Measurements from ENCODE around the gene SLC12A7. TPM values are rescaled to one million over a fixed set of nuclear protein-coding genes. Genes with fewer than 3 reads are reported as not detected.

SLC12A7 gene
- total and polyA plus RNA-seq, 7 experiments from 2014 or later = 6.4 to 101 (median 61.9) TPM

- peak overlapping the region in 9 of 10 donors; percentile 42 to 85 (median 63) for H3K4me3 Mint-ChIP-seq
- H3K27ac ChIP-seq (ENCODE audit: low read depth, low read length) = no peak overlapping the region
- H3K27ac Mint-ChIP-seq = peak overlapping the region in 1 of 9 donors; percentile 86
- H3K27me3 Mint-ChIP-seq = peaks cover 35 to 62% (median 42%) of the 10 kb centered on the region in 5 donors
- H3K9me3 ChIP-seq (ENCODE audit: control insufficient read depth in 2 of 3, low read length in 3 of 3) = no peaks in the 10 kb centered on the region
- POLR2A ChIA-PET = no interaction called here
- H3K4me1 Mint-ChIP-seq = peaks cover 17 to 47% (median 29%) of the 10 kb centered on the region in 7 donors
- peaks cover 0 to 10% of the 10 kb centered on the region in 2 donors for H3K27me3 ChIP-seq (ENCODE audit: control insufficient read depth in 2 of 2, insufficient read depth in 2 of 2, low read length in 2 of 2)
- peaks cover 6 to 35% of the 10 kb centered on the region in 2 donors for H3K4me1 ChIP-seq (ENCODE audit: control insufficient read depth in 2 of 2, insufficient read depth in 2 of 2, low read length in 2 of 2)
- no peaks in the 10 kb centered on the region for H3K9me3 Mint-ChIP-seq
- H3K4me3 ChIP-seq (ENCODE audit: low read length) = no peak overlapping the region
- intact Hi-C loops (cut with micrococcal nuclease) = loop anchor here (5.0 kb wide), 1 partner anchor 46 kb away; no protein-coding TSS in a partner anchor
- ATAC-seq (no peak), DNase-seq (peak in 1 of 9 donors; percentile 20)
- no peaks in the 10 kb centered on the region for H3K36me3 Mint-ChIP-seq
- no peaks in the 10 kb centered on the region for H3K36me3 ChIP-seq (ENCODE audit: control insufficient read depth in 2 of 3, insufficient read depth in 3 of 3, low read length in 3 of 3)
- CTCF ChIA-PET = interaction anchor here (0.6 to 1.7 kb wide), 3 partner anchors 9 to 133 kb away, joined by 3 to 7 read pairs (median 4); no protein-coding TSS in a partner anchor
Measured at GRCh38 chr5:1007681-1008450, 104.0 kb downstream of the SLC12A7 start.

DNA sequence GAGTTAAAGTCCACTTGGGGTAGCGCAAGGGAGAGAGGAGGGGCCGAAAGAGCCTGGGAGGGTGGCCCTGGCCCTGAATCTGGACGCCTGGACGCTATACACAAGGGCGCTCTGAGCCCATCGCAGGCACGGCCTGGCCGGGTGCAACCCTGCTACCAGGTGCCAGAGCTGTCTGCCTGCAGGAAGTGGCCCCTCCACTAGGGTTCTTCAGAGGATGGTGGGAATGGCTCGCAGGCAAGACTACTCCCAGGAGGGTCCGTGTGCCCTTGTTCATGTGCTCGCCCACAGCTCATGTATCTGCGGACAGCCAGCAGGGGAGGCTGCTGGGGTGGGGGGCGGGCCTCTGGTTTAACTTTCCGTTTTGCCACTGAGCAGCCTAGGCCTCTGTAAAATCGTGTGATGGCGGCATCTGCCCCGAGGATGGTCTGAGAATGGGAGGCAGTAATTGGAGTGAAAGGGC, 104.6 kb downstream of the SLC12A7 start:
- ChIA-PET CTCF (interaction anchor here (1.7 kb wide), 1 partner anchor 133 kb away, joined by 7 read pairs; no protein-coding TSS in a partner anchor), POLR2A (interaction anchor here (1.1 kb wide), 1 partner anchor 21 kb away, joined by 3 read pairs; no protein-coding TSS in a partner anchor)
- H3K4me1 ChIP-seq (ENCODE audit: control insufficient read depth in 2 of 2, insufficient read depth in 2 of 2, low read length in 2 of 2) = peaks cover 6 to 35% of the 10 kb centered on the region in 2 donors
- ATAC-seq (no peak), DNase-seq (peak in 1 of 9 donors; percentile 16)
- no peak overlapping the region for H3K27ac ChIP-seq (ENCODE audit: low read depth, low read length)
- intact Hi-C loops (cut with micrococcal nuclease) = loop anchor here (5.0 kb wide), 1 partner anchor 45 kb away; no protein-coding TSS in a partner anchor
- no peak overlapping the region for H3K4me3 ChIP-seq (ENCODE audit: low read length)
- Mint-ChIP-seq H3K36me3 (no peaks in the 10 kb centered on the region), H3K9me3 (no peaks in the 10 kb centered on the region), H3K4me3 (peak overlapping the region in 6 of 10 donors; percentile 32 to 82 (median 56)), H3K27me3 (peaks cover 35 to 62% (median 42%) of the 10 kb centered on the region in 5 donors), H3K27ac (peak overlapping the region in 1 of 9 donors; percentile 83), H3K4me1 (peaks cover 17 to 47% (median 29%) of the 10 kb centered on the region in 7 donors)
- H3K36me3 ChIP-seq (ENCODE audit: control insufficient read depth in 2 of 3, insufficient read depth in 3 of 3, low read length in 3 of 3) = no peaks in the 10 kb centered on the region
- H3K9me3 ChIP-seq (ENCODE audit: control insufficient read depth in 2 of 3, low read length in 3 of 3) = no peaks in the 10 kb centered on the region
- H3K27me3 ChIP-seq (ENCODE audit: control insufficient read depth in 2 of 2, insufficient read depth in 2 of 2, low read length in 2 of 2) = peaks cover 0 to 10% of the 10 kb centered on the region in 2 donors

- no peak overlapping the region for H3K4me3 ChIP-seq (ENCODE audit: low read length)
- H3K9me3 ChIP-seq (ENCODE audit: control insufficient read depth in 2 of 3, low read length in 3 of 3) = no peaks in the 10 kb centered on the region
- ChIA-PET CTCF (no interaction called here), POLR2A (interaction anchor here (1.1 kb wide), 1 partner anchor 22 kb away, joined by 3 read pairs; no protein-coding TSS in a partner anchor)
- no peak for ATAC-seq
- H3K4me3 Mint-ChIP-seq = peak overlapping the region in 7 of 10 donors; percentile 20 to 82 (median 61)
- H3K27ac Mint-ChIP-seq = no peak overlapping the region
- no peaks in the 10 kb centered on the region for H3K36me3 Mint-ChIP-seq
- H3K27ac ChIP-seq (ENCODE audit: low read depth, low read length) = no peak overlapping the region
- H3K27me3 ChIP-seq (ENCODE audit: control insufficient read depth in 2 of 2, insufficient read depth in 2 of 2, low read length in 2 of 2) = peaks cover 0 to 10% of the 10 kb centered on the region in 2 donors
- H3K27me3 Mint-ChIP-seq = peaks cover 32 to 65% (median 37%) of the 10 kb centered on the region in 5 donors
- DNase-seq = peak in 1 of 9 donors; percentile 21
- H3K4me1 Mint-ChIP-seq = peaks cover 17 to 47% (median 32%) of the 10 kb centered on the region in 7 donors
- peaks cover 6 to 35% of the 10 kb centered on the region in 2 donors for H3K4me1 ChIP-seq (ENCODE audit: control insufficient read depth in 2 of 2, insufficient read depth in 2 of 2, low read length in 2 of 2)
- no peaks in the 10 kb centered on the region for H3K9me3 Mint-ChIP-seq
- intact Hi-C loops (cut with micrococcal nuclease) = loop anchor here (5.0 kb wide), 1 partner anchor 44 kb away; no protein-coding TSS in a partner anchor
- no peaks in the 10 kb centered on the region for H3K36me3 ChIP-seq (ENCODE audit: control insufficient read depth in 2 of 3, insufficient read depth in 3 of 3, low read length in 3 of 3)
Measured at GRCh38 chr5:1006656-1007071, 105.2 kb downstream of the SLC12A7 start.

DNA sequence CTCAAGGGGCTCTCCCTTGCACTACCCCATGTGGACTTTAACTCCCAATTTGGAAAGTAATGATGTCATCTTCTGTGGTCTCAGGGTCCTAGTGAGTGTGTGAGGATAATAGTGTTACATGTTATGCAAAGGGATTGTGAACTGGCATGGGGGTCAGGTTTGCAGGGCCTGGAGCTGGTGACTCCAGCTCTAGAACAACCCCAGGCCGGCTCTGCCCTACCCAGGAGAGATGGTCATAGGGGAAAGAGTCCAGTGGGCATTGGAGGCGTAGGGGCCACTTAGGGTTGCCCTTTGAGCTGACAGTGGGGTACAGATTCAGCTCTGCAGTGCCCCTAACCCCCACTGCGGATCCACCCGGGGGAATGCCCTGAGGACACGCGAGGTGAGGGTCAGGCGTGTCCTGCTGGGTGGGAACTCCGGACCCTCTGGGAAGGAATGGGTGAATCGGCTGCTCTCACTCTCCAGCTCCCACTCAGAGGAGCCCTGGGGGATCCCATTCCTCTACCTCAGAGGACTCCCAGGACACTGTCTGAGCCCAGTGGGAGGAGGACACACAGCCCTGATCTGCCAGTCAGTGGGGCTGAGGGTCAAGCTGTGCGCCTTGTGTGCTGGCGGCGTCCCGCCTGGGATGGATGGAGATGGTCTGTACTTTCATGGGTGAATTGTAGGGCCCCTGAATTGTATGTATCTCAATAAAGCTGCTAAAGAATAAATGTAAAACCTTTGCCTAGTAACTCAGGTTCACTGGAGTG, 105.8 kb downstream of the SLC12A7 start:
- Histone ChIP-seq H3K9me3 (ENCODE audit: control insufficient read depth in 2 of 3, low read length in 3 of 3) (no peaks in the 10 kb centered on the region), H3K4me1 (ENCODE audit: control insufficient read depth in 2 of 2, insufficient read depth in 2 of 2, low read length in 2 of 2) (peaks cover 6 to 35% of the 10 kb centered on the region in 2 donors), H3K36me3 (ENCODE audit: control insufficient read depth in 2 of 3, insufficient read depth in 3 of 3, low read length in 3 of 3) (no peaks in the 10 kb centered on the region), H3K4me3 (ENCODE audit: low read length) (no peak overlapping the region), H3K27me3 (ENCODE audit: control insufficient read depth in 2 of 2, insufficient read depth in 2 of 2, low read length in 2 of 2) (peaks cover 0 to 10% of the 10 kb centered on the region in 2 donors), H3K27ac (ENCODE audit: low read depth, low read length) (no peak overlapping the region)
- ATAC-seq = no peak
- ChIA-PET CTCF (interaction anchor here (1.0 kb wide), 1 partner anchor 10 kb away, joined by 3 read pairs; no protein-coding TSS in a partner anchor), POLR2A (interaction anchor here (1.1 kb wide), 1 partner anchor 23 kb away, joined by 3 read pairs; no protein-coding TSS in a partner anchor)
- Mint-ChIP-seq H3K27ac (no peak overlapping the region), H3K9me3 (no peaks in the 10 kb centered on the region), H3K36me3 (no peaks in the 10 kb centered on the region), H3K27me3 (peaks cover 26 to 61% (median 31%) of the 10 kb centered on the region in 5 donors), H3K4me1 (peaks cover 12 to 44% (median 29%) of the 10 kb centered on the region in 7 donors), H3K4me3 (peak overlapping the region; percentile 32 to 82 (median 71))
- intact Hi-C loops (cut with micrococcal nuclease) = loop anchor here (2.0 to 5.0 kb wide), 2 partner anchors 44 to 135 kb away; no protein-coding TSS in a partner anchor
- peak in 1 of 9 donors; percentile 20 for DNase-seq

DNA sequence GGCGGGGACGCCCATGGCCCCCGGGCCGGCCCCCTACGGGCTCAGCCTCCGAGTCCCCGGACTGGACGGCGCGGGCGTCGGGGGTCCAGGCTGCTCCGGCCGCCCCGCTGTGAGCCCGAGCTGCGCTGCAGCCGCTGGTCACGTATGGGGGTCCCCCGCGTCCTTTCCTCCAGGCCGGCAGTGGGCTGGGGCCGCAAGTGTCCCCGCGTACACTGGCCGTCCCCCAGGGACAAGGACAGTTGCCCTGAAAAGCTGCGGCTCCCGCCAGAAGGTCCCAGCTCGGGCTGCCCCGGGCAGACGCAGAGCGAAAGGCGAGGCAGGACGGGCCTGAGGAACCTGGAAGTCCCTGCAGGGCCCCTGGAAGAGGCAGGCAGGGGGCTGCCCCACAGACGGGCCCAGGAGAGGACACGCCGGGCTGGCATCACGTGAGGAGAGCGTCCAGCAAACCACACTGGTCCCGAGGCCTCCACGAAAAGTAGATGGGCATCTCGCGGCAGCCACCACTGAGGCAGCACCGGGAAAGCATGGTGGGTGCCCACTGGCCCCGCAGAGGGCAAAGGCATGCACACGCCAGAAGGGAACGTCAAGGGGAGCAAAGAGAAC, 106.5 kb downstream of the SLC12A7 start:
- Histone ChIP-seq H3K4me3 (ENCODE audit: low read length) (peak overlapping the region; percentile 35), H3K4me1 (ENCODE audit: control insufficient read depth in 2 of 2, insufficient read depth in 2 of 2, low read length in 2 of 2) (peaks cover 6 to 35% of the 10 kb centered on the region in 2 donors), H3K27me3 (ENCODE audit: control insufficient read depth in 2 of 2, insufficient read depth in 2 of 2, low read length in 2 of 2) (peaks cover 0 to 10% of the 10 kb centered on the region in 2 donors), H3K27ac (ENCODE audit: low read depth, low read length) (no peak overlapping the region), H3K36me3 (ENCODE audit: control insufficient read depth in 2 of 3, insufficient read depth in 3 of 3, low read length in 3 of 3) (no peaks in the 10 kb centered on the region), H3K9me3 (ENCODE audit: control insufficient read depth in 2 of 3, low read length in 3 of 3) (no peaks in the 10 kb centered on the region)
- Mint-ChIP-seq H3K27ac (no peak overlapping the region), H3K36me3 (no peaks in the 10 kb centered on the region), H3K4me3 (peak overlapping the region in 8 of 10 donors; percentile 16 to 80 (median 76)), H3K4me1 (peaks cover 11 to 39% (median 24%) of the 10 kb centered on the region in 7 donors), H3K9me3 (no peaks in the 10 kb centered on the region), H3K27me3 (peaks cover 19 to 56% (median 25%) of the 10 kb centered on the region in 5 donors)
- CTCF ChIA-PET = interaction anchor here (1.0 kb wide), 1 partner anchor 10 kb away, joined by 3 read pairs; no protein-coding TSS in a partner anchor
- intact Hi-C loops (cut with micrococcal nuclease) = loop anchor here (2.0 to 5.0 kb wide), 2 partner anchors 43 to 135 kb away; no protein-coding TSS in a partner anchor
- DNase-seq (peak in 1 of 9 donors; percentile 16), ATAC-seq (no peak)
- POLR2A ChIA-PET = no interaction called here
